Stimulated activated CD4-positive, alpha-beta T cell treated with anti-CD3 and anti-CD28 coated beads, Interleukin-2, amount 100 ng/mL, for 24 hours (primary cell): Measurements from ENCODE around the gene PCSK2.
"Not testable (repeated sequence)": the region's sequence is repeated elsewhere in the genome, so short reads cannot be mapped to it uniquely, and the experiment has no call there.

Experiments used
- DNase-seq, 2 donors: peaks; one replicate each; pipeline ENCODE4 v3.0.0-alpha.2; 2020

The PCSK2 gene, protein sequence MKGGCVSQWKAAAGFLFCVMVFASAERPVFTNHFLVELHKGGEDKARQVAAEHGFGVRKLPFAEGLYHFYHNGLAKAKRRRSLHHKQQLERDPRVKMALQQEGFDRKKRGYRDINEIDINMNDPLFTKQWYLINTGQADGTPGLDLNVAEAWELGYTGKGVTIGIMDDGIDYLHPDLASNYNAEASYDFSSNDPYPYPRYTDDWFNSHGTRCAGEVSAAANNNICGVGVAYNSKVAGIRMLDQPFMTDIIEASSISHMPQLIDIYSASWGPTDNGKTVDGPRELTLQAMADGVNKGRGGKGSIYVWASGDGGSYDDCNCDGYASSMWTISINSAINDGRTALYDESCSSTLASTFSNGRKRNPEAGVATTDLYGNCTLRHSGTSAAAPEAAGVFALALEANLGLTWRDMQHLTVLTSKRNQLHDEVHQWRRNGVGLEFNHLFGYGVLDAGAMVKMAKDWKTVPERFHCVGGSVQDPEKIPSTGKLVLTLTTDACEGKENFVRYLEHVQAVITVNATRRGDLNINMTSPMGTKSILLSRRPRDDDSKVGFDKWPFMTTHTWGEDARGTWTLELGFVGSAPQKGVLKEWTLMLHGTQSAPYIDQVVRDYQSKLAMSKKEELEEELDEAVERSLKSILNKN

DNA sequence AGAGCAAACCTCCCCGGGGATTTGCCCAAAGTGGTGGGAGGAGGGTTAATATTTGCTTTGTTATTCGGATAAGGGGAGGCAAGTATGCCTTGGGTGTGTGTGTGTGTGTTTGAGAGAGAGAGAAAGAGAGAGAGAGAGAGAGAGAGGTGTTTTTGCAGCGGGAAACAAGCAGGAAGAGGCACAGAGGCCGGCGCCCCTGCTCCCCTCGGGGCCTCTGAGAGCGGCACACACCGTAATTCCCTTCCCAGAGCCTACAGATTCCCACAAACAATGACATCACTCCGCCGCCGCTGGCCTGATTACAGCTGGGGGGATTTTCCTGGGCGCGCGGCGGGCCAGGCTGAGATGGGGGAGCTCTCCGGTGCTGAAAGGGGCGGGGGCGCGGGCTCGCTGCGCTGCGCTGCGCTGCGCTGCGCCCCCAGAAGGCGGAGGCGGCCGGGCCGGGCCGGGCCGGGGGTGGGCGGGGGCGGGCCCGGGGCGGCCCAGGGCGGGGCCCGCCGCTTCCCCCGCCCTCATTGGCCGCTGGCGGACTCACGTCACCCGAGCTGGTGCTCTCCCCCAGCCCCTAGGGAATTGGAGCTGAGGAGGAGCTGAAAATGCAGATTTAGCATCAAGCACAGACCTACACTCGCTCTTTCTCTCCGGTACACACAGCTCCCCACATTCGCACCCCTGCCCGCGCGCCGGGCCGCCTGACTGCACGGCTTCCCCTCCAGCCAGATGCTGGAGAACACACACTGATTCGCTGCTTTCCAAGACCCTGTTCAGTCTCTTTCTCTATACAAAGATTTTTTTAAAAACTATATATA is at the start of gene PCSK2:
Gene PCSK2 (plus strand): TSS at position 631 of the 809 bp plus-strand sequence. CDS start 266 bp downstream, outside the sequence.
- no peak for DNase-seq

DNA sequence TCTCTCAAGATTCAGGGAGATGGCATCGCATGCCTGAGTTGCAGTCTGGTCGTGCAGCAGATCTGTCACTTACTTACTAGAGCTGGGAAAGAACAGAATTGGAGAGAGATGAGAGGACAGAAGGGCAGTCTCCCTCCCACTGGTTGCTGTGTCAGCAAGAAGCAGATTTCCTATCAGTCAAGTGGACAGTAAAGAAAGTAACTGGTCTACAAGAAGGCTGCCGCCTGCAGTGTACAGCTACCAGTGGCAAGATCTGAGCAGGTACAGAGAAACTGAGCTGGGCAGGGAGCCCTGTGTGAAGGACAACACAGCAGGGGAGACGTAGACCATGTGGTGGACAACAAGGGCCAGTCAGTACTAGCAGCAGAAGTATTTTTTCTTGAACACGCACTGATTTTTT is 49.5 kb upstream of the PCSK2 start:
- DNase-seq = no peak

DNA sequence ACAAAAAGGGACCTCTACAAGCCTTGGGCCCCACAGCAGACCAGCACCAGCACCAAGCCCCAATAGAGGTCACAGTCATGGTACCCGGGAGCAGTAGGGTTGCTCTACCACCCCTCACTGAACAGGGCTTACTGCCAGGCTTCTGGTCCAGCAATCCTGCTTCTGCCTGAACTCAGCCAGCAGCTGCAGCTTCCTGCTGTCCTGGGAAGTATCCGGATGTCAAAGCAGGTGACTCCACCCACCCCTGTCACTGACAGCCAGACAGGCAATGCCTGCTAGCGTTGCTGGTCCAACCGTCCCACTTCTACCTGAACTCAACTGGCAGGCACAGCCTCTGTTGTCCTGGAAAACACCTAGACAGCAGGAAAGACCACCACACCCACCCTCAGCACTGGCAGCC is 47.0 kb upstream of the PCSK2 start:
- no peak for DNase-seq

DNA sequence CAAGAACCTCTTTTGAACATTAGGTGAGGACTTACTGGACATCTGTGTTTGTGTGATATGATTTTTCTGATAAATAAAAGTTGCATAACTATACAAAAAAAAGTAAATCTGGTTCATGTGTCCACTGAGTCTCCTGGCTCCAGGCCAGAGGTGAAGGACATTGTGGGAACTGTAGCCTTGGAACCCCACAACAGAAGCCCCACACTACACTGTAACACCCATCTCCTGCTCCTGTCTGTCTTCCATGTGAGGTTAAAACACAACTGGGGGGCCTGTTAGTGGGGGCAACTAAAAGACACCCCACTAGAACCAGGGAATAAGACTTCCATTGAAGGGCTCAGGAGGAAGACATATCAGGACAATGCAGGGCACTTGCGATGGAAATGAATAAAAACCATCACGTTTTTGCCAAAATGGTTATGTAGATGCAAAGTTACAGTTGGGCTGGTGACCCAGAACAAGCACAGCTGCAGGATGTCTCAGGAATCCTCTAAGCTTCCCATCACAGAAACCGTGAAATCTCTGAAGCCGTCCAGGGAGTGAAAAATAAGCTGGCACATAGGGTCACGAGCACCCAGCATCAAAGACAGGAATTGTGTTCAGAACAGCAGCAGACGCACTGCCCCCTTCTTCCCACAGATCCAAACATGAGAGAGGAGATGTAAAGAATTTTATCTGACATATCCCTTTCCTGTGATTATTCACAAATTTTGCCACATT is 36.7 kb upstream of the PCSK2 start:
- DNase-seq = no peak

DNA sequence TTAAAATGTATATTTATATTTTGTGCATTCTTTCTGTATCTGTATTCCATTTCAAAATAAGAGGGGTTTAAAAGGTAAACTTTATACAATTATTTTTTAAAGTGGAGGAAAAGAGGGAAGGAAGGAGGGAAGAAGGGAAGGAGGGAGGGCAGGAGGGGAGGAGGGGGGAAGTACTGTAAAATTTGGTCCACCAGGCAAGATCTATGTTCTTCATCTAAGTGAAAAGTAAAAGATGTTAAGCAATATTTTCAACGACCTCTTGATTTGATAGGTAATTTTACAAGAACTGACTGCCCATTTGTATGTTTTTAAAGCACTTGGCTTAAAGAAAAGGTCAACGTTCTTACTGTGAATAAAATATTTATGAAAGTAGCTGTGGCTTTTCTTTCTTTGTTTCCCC is 29.8 kb upstream of the PCSK2 start:
- DNase-seq = no peak

DNA sequence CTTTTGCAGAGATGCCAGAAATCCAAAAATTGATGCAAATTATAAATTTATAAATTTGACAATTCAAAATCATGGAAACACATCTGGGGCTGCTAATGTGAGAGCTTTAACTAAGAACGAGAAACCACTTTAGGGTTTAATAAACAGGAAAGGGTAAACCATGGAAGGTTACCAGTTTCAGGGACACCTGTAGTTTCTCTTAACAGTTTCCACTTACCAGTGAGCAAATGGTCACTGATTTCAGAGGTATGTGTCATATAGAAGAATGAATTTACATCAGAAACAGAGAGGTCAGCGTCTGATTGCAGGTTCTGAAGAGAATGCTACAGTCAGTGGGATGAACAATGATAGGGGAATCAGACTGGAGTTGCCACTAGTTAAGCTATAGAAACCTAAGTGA is 24.8 kb upstream of the PCSK2 start:
- no peak for DNase-seq

DNA sequence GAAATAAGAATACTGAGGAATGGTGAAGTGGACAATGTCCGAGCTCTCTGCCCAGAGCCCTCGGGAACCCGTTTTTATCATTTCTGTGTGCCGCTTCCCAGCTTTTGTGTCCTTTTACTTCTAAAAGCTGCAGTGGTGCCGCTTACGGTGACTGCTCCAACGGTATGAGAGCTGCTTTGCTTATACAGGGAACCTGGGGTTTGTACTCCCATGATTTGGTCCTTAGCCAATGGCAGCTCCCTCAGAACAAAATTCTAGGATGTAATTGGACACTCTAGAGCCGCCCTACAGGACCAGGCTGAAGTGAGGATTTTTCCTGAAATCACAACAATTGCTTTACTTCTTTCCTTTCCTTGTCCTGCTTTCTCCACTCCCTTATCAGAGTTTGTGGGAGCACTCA is 24.2 kb upstream of the PCSK2 start:
- DNase-seq = no peak

DNA sequence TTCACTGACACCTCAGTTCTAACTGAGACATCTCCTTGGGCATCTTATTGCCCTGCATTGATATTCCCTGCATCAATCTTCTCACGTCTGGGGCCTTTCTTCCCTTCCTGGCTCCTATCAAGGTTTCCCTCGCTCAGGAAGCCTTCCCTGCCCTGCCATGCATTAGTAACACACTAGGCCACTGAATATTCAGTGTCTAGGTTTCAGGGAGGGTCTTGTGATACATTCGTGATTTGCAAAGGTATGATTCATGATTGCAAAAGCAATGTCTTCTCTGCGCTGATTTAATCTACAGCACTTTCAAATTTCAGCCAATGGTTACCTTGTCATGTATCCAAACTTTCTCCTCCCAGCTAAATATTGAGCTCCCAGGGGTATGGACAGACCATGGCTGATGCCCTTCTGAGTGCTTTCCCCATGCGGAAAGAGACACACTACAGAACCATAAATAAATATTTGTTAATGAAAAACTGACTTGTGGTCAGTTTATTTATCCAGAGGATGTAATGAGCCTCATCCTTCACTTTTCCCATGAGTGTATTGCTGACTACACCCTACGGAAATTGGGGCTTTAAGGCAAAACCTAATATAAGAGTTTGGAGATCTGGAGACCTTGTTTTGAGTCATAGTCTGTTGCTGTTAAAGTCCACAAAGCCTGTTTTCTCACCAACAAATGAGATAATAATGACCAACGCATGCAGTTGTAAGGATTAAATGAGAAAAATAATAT is 21.6 kb upstream of the PCSK2 start:
- no peak for DNase-seq

DNA sequence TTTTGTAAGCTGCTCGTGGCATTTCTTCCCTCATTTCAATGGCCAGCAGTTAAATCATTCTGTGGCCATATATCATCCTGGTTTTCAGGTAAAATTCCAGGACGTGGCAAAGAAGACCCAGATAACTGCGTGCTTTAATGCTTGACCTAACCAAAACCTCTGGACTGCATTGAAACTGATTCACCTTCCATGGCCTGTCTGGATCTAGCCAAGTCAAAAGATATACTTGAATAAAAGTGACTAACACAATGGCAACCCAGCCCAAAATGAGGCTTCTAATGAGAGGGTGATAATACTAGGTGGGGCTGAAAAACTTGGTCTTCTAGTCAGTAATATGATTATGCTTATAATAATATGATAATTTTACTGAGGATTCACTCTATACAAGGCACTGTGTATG is 16.5 kb upstream of the PCSK2 start:
- DNase-seq = no peak

DNA sequence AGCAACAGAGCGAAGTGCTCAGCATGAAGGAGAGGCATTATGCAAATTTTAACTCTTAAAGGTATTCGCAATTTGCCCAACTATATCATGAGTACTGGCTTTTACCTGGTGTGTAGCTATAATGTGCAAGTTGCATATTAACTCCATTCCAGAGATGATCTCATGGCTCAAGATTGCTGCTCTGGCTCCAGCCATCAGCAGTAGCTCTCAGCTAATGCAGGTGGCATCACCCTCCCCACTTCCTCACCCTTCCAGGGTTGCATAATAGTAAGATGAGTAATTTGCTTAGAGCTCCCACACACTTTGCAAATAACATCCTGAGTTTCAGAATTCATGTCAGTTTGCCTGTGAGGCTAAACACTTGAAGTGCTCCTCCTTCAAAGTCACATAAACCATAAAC is 15.9 kb upstream of the PCSK2 start:
- no peak for DNase-seq

DNA sequence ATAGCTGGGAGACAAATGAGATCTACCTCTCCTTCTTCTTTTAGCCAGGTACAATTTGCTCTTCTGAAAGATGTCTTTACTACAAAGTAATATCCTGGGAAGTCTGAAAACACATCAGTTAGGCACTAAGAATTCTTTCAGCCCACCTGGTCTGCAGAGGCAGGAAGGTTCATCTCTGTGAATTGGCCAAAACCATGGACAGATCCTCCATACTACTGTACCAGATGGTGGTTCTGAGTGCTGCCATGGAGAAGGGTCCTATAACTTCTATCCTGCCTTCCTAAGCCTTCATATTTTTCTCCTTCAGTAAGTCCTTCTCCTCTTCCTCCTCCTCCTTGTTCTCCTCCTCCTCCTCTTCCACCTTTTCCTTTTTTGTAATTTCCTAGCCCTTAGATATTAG is 11.7 kb upstream of the PCSK2 start:
- DNase-seq = no peak

DNA sequence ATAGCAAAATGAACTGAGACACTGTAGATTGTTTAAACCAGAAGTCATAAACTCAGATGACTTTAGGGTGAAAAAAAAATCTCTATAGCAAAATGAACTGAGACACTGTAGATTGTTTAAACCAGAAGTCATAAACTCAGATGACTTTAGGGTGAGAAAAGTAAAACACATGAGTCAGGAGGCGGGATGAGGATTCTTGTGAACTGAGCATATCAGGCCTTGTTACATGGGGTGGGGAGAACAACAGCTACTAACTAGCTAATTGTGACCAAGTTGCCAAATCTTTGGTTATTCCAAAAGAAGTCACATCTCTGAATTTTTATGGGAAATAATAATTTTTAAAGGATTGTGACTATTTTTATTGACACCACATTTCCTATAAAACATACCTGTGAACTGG is 7.0 kb upstream of the PCSK2 start:
- not testable (repeated sequence) for DNase-seq

DNA sequence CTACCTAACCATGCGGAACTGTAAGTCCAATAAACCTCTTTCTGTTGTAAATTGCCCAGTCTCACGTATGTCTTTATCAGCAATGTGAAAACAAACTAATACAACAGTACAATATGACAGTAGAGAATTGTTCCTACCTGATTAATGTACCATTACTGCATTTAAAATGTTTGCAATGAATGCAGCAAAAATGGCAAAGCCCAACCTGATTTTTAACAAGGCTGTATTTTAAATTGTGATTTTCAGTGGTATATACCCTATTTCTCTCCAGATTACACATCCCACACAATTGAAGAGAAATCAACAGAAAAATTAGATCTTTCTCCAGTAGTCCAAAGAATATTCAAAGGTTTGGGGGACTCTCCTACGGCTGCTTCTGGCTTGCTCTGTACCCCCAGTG is 3.3 kb upstream of the PCSK2 start:
- DNase-seq = no peak

DNA sequence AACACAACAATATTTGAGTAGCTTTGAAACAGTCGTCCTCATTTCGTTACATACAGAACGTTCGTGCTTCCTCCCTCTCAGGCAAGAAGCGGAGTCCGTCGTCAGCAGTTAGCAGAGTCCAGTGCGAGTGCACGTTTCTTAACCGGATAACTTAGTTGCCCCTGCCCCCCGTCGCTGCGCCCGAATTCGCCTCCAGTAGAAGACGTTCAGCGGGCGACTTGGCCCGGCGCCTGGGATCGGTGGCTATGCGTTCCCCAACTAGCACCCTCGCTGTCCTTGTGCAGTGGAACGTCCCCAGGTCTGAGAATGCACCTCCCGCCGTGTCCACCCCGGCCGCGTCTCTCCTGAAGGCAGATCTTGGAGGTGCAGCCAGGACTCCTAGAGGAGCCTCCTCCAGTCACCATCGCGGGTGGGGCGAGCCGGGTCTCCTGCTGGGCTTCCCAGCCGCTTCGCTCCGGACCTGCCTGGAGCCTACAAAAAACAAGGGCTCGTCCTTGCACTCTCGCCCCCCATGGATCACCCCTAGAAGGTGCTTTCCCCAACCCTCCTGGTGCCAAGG is 910 bp upstream of the PCSK2 start:
- DNase-seq = no peak

DNA sequence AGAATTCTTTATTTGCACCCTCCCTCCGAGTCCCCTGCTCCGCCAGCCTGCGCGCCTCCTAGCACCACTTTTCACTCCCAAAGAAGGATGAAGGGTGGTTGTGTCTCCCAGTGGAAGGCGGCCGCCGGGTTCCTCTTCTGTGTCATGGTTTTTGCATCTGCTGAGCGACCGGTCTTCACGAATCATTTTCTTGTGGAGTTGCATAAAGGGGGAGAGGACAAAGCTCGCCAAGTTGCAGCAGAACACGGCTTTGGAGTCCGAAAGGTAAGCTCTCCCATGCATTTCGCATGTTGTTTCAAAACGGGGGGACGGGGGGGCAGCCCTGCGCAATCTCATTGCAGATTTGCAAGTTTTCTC is 357 bp downstream of the PCSK2 start:
- DNase-seq = no peak

DNA sequence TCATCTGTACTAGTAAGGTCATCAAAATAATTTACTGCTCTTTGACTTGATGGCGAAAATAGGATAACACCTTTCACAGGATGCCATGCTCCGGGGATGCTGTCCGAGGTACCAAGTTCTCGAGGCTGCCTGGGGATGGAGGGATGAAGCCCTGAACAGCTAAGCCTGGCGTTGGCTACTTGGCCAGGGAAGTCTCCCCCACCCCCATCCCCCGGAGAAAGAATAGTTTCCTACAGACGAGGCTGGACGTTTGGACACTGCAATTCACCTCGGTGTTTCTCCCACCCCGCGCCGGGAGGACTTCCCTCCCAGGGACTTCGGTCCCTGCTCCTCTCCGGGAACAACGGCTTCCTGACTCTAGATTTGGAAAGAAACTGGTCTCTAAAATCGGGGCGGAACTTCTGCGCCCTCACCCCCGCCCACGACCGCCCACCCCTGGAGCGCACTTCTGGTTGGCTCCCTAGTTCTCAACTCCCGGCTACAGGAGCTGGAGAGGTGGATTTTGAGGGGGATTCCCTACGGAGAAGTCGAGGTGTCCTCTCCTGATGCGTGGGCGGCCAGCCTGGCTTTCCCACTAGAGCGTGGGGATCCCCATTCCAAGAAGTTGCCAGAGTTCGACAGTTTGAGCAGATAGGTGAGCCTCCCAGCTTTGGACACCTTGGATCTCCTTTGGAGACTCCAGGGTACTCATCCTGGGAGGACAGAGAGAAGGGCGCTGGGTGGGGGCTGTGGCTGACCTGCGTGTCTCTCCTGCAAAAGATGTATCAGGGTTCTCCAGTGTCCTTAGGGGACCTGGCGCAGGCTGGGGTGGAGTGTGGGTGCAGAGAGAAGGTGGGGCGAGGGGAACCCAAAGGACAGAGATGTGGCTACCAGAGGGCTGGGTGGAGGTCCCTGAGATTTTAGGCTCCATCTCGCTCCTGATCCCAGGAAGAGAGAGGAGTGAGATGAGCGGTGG is 1.1 kb downstream of the PCSK2 start:
- DNase-seq = no peak

DNA sequence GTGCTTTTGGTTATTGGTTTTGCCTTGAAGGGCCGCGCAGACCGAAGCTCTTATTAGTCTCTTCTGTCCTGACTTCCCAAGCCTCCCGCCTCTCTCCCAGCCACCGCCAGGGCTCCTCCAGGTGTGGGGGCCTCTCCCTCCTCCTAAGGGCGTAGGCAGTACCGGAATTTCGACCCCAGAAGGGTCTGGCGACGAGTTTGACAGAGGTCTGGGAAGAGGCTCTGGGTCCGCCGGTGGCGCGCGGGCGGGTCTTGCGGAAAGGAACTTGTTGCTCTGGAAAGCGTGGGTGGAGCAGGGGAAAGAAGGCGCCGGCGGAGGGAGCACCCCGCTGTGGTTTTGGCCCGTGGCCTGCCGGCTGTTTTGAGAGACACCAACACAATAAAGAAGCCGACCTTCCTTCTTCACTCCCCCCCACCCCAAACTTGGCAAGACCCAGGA is 1.8 kb downstream of the PCSK2 start:
- DNase-seq = no peak

DNA sequence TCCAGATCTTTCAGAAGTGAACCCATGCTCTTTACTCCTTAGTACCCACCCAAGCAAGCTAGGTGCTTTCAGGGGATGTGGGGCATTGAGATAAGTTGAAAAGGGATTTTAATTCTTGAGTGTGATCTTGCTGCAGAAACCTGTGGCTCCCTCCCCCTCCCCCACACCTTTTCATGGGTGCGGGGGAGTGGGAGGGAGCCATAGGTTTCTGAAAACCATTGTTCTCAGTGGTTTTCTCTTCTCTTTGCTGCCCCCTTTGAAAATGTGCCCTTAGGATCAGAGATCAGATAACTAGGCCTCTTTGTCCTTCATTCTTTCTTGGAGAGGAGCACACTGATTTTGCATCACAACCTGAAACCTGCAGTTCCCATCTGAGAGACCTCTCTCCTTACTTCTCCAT is 2.4 kb downstream of the PCSK2 start:
- no peak for DNase-seq

DNA sequence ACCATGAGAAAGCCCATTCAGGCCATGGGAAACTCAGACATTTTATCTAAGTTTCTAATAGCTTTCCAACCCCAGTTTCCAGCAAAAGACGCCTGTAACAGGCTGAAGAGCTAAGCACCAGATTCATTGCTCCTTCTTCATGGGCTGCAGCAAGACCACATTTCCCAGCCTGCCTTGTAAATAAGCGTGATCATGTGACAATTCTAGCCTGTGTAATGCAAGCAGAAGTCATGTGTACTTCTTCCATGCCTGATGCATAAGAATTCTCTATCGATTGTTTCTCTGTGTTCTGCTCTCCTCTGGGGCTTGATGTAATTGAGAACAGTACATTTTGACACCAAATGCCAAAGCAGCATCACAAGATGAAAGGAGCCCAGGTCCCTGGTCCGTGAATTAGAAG is 6.8 kb downstream of the PCSK2 start:
- no peak for DNase-seq

DNA sequence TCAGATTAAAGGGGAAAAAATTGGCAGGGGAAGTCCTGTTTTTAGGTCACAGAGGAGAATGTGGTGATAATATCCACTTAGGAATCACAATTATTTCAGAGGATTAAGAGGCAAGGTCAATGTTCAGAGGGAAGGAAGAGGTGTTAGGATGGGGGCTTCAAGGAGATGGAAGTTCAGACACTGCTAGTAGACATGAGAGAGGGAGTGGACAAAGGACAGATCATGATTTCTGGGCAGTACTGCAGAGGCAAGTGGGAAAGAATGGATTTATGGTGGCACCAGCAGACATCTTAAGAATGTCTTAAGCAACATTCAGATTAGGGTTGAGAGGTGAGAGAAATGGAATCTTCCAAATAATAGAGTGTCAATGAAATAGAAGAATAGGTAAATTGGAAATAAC is 9.9 kb downstream of the PCSK2 start:
- no peak for DNase-seq

DNA sequence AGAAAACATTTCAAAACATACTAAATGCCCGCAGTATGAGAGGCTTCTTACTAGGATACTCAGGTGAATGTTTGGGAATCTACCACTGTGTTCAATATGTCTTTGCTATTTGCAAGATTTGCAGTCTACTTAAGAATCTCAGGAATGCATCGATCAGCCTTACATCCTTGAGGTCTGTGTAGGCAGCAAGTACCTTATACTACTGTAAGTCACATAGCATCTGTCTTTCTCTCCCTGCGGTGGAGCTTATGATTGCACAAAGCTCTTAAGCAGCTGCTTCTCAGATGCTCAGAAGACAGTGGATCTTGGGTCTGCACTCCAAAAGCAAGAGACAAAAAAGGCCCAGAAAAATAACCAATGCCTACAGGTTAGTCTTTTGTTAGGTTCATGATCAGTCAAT is 21.4 kb downstream of the PCSK2 start:
- DNase-seq = no peak
